Measurements from ENCODE around the gene SH2B2.
"Not testable (repeated sequence)": the region's sequence is repeated elsewhere in the genome, so short reads cannot be mapped to it uniquely, and the experiment has no call there.

Gene SH2B2

GRCh38 chr7:102303669-102304422 is 17.2 kb downstream of the SH2B2 start:
- DNase-seq (ENCODE audit: insufficient read length, low spot score) (no peak), FAIRE-seq (no peak)

- FAIRE-seq (no peak), DNase-seq (ENCODE audit: insufficient read length, low spot score) (no peak)
Measured at GRCh38 chr7:102304668-102305067, 18.0 kb downstream of the SH2B2 start.

- FAIRE-seq = no peak
Measured at GRCh38 chr7:102305414-102306268, 19.0 kb downstream of the SH2B2 start.

GRCh38 chr7:102306916-102307677 is 20.4 kb downstream of the SH2B2 start:
- DNase-seq (ENCODE audit: insufficient read length, low spot score) = no peak
- FAIRE-seq = no peak

More at GRCh38 chr7:102305414-102306268, 19.0 kb downstream of the SH2B2 start:
- DNase-seq (ENCODE audit: insufficient read length, low spot score) = no peak

- FAIRE-seq = no peak
Measured at GRCh38 chr7:102310414-102310815, 23.7 kb downstream of the SH2B2 start.

GRCh38 chr7:102312317-102312716 is 25.6 kb downstream of the SH2B2 start:
- DNase-seq (ENCODE audit: insufficient read length, low spot score) (no peak), FAIRE-seq (no peak)

More at GRCh38 chr7:102310414-102310815, 23.7 kb downstream of the SH2B2 start:
- no peak for DNase-seq (ENCODE audit: insufficient read length, low spot score)

- no peak for DNase-seq (ENCODE audit: insufficient read length, low spot score)
- no peak for FAIRE-seq
Measured at GRCh38 chr7:102313997-102314780, 27.5 kb downstream of the SH2B2 start.

GRCh38 chr7:102317231-102318059 is 30.8 kb downstream of the SH2B2 start:
- FAIRE-seq (no peak), DNase-seq (ENCODE audit: insufficient read length, low spot score) (no peak)

- FAIRE-seq (no peak), DNase-seq (ENCODE audit: insufficient read length, low spot score) (no peak)
Measured at GRCh38 chr7:102318482-102318971, 31.9 kb downstream of the SH2B2 start.

GRCh38 chr7:102319671-102320070 is 33.0 kb downstream of the SH2B2 start:
- no peak for DNase-seq (ENCODE audit: insufficient read length, low spot score)
- no peak for FAIRE-seq

- no peak for FAIRE-seq
- DNase-seq (ENCODE audit: insufficient read length, low spot score) = no peak
Measured at GRCh38 chr7:102320181-102320580, 33.5 kb downstream of the SH2B2 start.

- DNase-seq (ENCODE audit: insufficient read length, low spot score) = no peak
- peak; percentile 86 for FAIRE-seq
Measured at GRCh38 chr7:102320601-102321350, 34.1 kb downstream of the SH2B2 start.

GRCh38 chr7:102321351-102322201 is 34.9 kb downstream of the SH2B2 start:
- DNase-seq (ENCODE audit: insufficient read length, low spot score) = no peak
- FAIRE-seq = no peak

- DNase-seq (ENCODE audit: insufficient read length, low spot score) = no peak
- FAIRE-seq = no peak
Measured at GRCh38 chr7:102322202-102322715, 35.6 kb downstream of the SH2B2 start.

GRCh38 chr7:102323914-102324195 is 37.2 kb downstream of the SH2B2 start:
- FAIRE-seq (no peak), DNase-seq (ENCODE audit: insufficient read length, low spot score) (no peak)

GRCh38 chr7:102325106-102325505 is 38.4 kb downstream of the SH2B2 start:
- DNase-seq (ENCODE audit: insufficient read length, low spot score); FAIRE-seq: not testable (repeated sequence)

GRCh38 chr7:102326157-102326889 is 39.7 kb downstream of the SH2B2 start:
- no peak for FAIRE-seq
- no peak for DNase-seq (ENCODE audit: insufficient read length, low spot score)
